Epithelial cell of proximal tubule (primary cell): ENCODE data around the gene TBCA. TPM values are rescaled to one million over a fixed set of nuclear protein-coding genes. Genes with fewer than 3 reads are reported as not detected.

Experiments used
- DNase-seq: peaks from one replicate; pipeline ENCODE4 v3.0.0-alpha.2; 2011; ENCODE audit warnings: low read depth
- H3K4me3 ChIP-seq: 2 replicates; pipeline ENCODE4 v1.5.1; 2011; ENCODE audit warnings: low read depth, mild to moderate bottlenecking, low read length
- total RNA-seq: library from RNA; depleted of rRNA; stranded (reverse); fragments of >200 nt; gene quantifications from 2 replicates; pipeline ENCODE4 v1.2.3, GENCODE V29; 2015
- TF ChIP-seq, protein P1 (sequence below): conservative IDR thresholded peaks from 2 replicates; pipeline ENCODE4 v1.5.1; 2012; ENCODE audit warnings: low read depth, mild to moderate bottlenecking, low read length

The TBCA gene, protein sequence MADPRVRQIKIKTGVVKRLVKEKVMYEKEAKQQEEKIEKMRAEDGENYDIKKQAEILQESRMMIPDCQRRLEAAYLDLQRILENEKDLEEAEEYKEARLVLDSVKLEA
- total RNA-seq: 259 and 362 TPM in 2 replicates

- DNase-seq: no peak
- TF ChIP-seq, protein P1, sequence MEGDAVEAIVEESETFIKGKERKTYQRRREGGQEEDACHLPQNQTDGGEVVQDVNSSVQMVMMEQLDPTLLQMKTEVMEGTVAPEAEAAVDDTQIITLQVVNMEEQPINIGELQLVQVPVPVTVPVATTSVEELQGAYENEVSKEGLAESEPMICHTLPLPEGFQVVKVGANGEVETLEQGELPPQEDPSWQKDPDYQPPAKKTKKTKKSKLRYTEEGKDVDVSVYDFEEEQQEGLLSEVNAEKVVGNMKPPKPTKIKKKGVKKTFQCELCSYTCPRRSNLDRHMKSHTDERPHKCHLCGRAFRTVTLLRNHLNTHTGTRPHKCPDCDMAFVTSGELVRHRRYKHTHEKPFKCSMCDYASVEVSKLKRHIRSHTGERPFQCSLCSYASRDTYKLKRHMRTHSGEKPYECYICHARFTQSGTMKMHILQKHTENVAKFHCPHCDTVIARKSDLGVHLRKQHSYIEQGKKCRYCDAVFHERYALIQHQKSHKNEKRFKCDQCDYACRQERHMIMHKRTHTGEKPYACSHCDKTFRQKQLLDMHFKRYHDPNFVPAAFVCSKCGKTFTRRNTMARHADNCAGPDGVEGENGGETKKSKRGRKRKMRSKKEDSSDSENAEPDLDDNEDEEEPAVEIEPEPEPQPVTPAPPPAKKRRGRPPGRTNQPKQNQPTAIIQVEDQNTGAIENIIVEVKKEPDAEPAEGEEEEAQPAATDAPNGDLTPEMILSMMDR: peak; percentile 30
- H3K4me3 ChIP-seq: peak within 1 kb of the TSS; percentile 80
These were observed at the start of gene TBCA for GRCh38 chr5:77775790-77776553. Gene TBCA, minus strand, starts transcription at chr5:77776339. Its CDS starts 82 bp downstream, at chr5:77776257.

DNA sequence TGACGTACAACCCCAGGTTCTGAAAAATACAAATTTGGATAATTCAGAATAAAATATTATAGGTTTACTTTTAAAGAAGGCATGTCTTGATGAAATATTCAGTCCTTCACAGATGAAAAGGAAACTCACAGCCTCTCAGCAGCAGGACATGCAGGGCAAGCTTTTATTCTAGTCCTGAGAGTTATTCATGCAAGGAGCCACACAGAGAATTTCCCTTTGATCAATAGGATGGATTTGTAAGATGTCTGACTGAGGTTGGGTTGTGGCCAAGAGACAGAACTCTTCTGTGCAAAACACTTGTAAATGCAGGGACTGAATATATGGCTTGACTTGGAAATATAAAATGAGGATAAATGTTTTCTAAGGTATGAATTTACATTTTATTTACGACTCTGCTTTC lies 48.8 kb upstream of the TBCA start:
- TF ChIP-seq, protein P1: no peak
- no peak for DNase-seq
- no peak overlapping the region for H3K4me3 ChIP-seq

DNA sequence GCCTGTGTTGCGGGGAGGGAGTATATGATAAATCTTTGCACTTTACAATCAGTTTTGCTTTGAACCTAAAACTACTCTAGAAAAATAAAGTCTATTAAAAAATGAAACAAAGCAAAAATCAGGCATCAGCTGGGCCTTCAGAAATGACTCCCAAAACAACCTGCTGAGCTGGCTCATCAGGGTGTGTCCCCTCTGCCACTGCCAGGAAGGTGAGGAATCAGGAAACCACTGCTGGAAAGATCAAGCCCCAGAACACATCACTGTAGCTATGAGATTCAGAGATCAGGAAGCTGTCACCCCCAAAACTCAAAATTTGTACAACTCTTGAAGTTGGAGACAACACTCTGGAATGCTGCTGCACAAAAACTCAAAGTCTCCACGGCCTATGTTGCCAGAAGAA lies 40.5 kb upstream of the TBCA start:
- TF ChIP-seq, protein P1: no peak
- no peak for DNase-seq
- no peak overlapping the region for H3K4me3 ChIP-seq

DNA sequence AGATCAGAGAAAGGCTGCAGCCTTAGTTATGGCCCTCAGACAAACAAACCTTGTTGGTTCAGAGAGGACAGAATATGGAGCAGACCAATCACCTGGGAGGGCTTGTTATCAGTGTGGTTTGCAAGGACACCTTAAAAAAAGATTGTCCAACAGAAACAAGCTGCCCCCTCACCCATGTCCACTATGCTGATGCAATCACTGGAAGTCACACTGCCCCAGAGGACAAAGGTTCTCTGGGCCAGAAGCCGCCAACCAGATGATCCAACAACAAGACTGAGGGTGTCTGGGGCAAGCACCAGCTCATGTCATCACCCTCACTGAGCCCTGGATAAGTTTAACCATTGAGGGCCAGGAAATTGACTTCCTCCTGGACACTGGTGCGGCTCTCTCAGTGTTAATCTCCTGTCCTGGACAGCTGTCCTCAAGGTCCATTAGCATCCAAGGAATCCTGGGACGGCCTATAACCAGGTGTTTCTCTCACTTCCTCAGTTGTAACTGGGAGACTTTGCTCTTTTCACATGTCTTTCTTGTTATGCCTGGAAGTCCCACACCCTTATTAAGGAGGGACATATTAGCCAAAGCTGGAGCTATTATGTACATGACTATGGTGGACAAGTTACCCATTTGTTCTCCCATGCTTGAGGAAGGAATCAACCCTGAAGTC lies 36.9 kb upstream of the TBCA start:
- TF ChIP-seq, protein P1: no peak
- no peak overlapping the region for H3K4me3 ChIP-seq
- DNase-seq: no peak

DNA sequence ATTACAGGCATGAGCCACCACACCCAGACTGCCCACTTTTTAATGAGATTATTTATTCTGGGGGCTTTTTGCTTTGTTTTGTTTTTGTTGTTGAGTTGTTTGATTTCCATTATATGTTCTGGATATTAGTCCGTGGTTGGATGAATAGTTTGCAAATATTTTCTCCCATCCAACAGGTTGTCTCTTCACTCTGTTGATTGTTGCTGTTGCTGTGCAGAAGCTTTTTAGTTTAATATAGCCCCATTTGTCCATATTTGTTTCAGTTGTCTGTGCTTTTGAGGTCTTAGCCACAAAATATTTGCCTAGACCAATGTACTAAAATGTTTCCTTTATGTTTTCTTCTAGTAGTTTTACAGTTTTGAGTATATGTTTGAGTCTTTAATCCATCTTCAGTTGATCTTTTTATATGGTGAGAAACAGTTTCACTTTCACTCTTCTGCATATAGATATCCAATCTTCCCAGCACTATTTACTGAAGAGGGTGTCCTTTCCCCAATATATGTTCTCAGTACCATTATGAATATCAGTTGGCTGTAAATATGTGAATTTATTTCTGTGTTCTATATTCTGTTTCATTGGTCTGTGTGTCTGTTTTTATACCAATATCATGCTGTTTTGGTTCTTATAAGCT lies 30.2 kb upstream of the TBCA start:
- DNase-seq: no peak
- TF ChIP-seq, protein P1: no peak
- no peak overlapping the region for H3K4me3 ChIP-seq

GRCh38 chr5:77798456-77798855 lies 22.3 kb upstream of the TBCA start:
- DNase-seq: no peak
- TF ChIP-seq, protein P1: no peak
- no peak overlapping the region for H3K4me3 ChIP-seq
